Nephron (organoid): ENCODE measurements around the gene FOXO6.
A peak's percentile ranks its signal among the peaks of the same experiment; 100 is the strongest.

Source experiments
- H3K27ac Mint-ChIP-seq, 3 experiments: 2 replicates each; pipeline ENCODE4 v1.8.0; 2020; ENCODE audit warnings: mixed read lengths in 3 of 3, mild to moderate bottlenecking in 2 of 3, moderate library complexity in 1 of 3
- H3K27me3 Mint-ChIP-seq: 2 replicates; pipeline ENCODE4 v1.8.0; 2021; ENCODE audit warnings: low read depth, mild to moderate bottlenecking, moderate library complexity, mixed read lengths
- H3K36me3 Mint-ChIP-seq: 2 replicates; pipeline ENCODE4 v1.8.0; 2020; ENCODE audit warnings: low read depth, mixed read lengths
- H3K4me1 Mint-ChIP-seq: 2 replicates; pipeline ENCODE4 v1.8.0; 2020; ENCODE audit warnings: mixed read lengths
- H3K4me3 Mint-ChIP-seq, 3 experiments: 2 replicates each; pipeline ENCODE4 v1.8.0; 2020; ENCODE audit warnings: mild to moderate bottlenecking in 3 of 3, mixed read lengths in 3 of 3, moderate library complexity in 2 of 3
- H3K9me3 Mint-ChIP-seq: 2 replicates; pipeline ENCODE4 v1.8.0; 2020; ENCODE audit warnings: mixed read lengths
- TF ChIP-seq, protein P1 (sequence below), 3 experiments: fragments of 200-600 bp; sonication (generic); IDR thresholded peaks; one replicate each; pipeline ENCODE4 v1.5.0; 2021; ENCODE audit warnings: antibody characterized with exemption in 3 of 3; ENCODE audit not compliant: unreplicated experiment in 3 of 3

FOXO6 gene

DNA sequence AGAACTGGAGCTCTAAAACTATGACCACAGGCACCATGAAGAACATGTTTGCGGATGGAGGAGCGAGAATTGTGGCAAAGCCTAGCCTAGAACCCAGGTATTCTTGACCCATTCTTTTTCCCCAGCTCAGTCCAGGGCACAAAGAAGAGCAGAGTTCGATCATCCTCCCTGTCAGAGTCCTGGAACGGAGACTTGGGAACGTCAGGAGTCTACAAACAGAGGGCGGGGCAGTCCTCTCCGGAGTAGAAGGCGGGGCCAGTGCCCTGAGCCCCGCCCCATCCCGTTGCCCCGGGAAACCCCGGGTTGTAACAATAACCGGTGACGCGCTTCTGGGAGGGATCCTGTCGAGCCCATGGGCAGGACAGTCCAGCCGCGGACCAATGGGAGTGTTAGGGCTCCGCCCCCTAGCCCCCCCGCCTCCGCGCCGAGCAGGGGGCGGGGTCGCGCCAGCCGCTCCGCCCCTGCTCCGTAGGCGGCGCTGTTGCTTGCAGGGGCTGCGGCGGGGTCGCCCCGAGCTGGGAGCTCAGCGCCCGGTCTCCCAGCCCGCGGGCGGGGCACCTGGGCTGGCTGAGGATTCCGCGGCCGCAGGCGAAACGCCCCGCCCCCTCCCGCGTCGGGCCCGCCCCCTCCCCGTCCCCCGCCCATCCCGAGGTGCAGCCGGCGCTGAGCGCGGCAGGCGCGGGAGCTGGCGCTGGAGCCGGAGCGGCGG is at the start of gene FOXO6:
FOXO6 (plus strand) TSS at position 649 of the 709 bp plus-strand sequence.
- peak within 1 kb of the TSS in 2 of 3 experiments; percentile 51 to 67 for H3K27ac Mint-ChIP-seq
- no peaks in the 10 kb centered on the region for H3K9me3 Mint-ChIP-seq
- peaks cover 17% of the 10 kb centered on the region for H3K27me3 Mint-ChIP-seq
- no peaks in the 10 kb centered on the region for H3K36me3 Mint-ChIP-seq
- peaks cover 67% of the 10 kb centered on the region for H3K4me1 Mint-ChIP-seq
- TF ChIP-seq, protein P1, sequence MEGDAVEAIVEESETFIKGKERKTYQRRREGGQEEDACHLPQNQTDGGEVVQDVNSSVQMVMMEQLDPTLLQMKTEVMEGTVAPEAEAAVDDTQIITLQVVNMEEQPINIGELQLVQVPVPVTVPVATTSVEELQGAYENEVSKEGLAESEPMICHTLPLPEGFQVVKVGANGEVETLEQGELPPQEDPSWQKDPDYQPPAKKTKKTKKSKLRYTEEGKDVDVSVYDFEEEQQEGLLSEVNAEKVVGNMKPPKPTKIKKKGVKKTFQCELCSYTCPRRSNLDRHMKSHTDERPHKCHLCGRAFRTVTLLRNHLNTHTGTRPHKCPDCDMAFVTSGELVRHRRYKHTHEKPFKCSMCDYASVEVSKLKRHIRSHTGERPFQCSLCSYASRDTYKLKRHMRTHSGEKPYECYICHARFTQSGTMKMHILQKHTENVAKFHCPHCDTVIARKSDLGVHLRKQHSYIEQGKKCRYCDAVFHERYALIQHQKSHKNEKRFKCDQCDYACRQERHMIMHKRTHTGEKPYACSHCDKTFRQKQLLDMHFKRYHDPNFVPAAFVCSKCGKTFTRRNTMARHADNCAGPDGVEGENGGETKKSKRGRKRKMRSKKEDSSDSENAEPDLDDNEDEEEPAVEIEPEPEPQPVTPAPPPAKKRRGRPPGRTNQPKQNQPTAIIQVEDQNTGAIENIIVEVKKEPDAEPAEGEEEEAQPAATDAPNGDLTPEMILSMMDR (IDR thresholded peaks at IDR 0.05; ENCODE audit: unreplicated experiment in 3 of 3) = peak; percentile 63 to 82 (median 63)
- H3K4me3 Mint-ChIP-seq = peak within 1 kb of the TSS; percentile 78 to 85 (median 84)

DNA sequence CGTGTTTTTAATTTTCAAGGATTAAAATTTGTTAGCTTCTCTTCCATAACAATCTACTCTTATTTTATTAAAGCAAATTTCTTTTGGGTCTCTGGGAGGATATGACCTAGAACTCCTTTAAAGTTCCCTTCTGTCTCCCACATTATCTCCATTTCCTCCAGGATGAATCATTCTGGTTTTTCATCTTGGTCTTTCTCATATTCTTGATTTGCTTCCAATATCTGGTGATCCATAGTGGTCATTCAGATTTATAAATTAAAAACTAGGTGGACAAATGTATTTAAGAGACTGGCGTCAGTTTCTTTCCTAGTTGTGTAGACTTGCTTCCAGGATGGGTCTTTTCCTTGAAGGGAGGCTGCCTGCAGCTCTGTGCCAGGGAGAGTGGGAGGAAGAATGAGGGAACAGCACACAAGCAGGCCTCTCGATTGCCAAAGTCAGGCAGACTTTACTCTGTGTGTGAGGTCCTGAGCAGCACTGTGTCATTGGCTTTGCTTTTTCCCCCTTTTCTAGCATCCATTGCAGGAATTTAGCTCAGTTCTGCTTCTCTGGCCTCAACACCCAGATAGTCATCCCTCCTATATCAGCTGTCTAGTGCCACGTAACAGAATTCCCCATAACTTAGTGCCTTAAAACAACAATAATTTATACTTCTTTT is 48.1 kb upstream of the FOXO6 start:
- peaks cover 28% of the 10 kb centered on the region for H3K27me3 Mint-ChIP-seq
- H3K4me1 Mint-ChIP-seq = peaks cover 30% of the 10 kb centered on the region
- TF ChIP-seq, protein P1 (IDR thresholded peaks at IDR 0.05; ENCODE audit: unreplicated experiment in 3 of 3) = no peak
- H3K27ac Mint-ChIP-seq = no peak overlapping the region
- H3K4me3 Mint-ChIP-seq = no peak overlapping the region
- no peaks in the 10 kb centered on the region for H3K36me3 Mint-ChIP-seq
- peaks cover 1% of the 10 kb centered on the region for H3K9me3 Mint-ChIP-seq

DNA sequence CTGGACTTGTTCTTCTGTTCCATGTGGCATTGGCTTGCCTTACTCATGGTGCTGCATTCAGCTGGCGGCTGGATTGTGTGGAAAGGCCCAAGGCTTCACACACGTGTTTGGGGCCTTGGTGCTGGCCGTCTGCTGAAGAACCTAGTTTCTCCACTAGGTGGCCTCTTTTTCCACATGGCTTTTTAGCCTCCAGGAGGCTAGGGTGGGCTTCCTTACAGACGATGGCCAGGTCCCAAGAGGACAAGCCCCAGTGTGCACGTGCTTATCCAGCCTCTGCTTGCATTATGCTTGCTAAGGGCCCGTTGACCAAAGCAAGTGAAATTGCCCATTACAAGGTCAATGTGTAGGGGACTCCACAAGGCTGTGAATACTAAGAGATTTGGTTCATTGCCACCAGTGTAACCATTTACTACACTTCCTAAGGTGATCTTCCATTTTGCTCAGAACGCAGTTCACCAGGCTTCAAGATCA is 47.5 kb upstream of the FOXO6 start:
- Mint-ChIP-seq H3K27ac (no peak overlapping the region), H3K27me3 (peaks cover 34% of the 10 kb centered on the region), H3K36me3 (no peaks in the 10 kb centered on the region), H3K4me3 (no peak overlapping the region), H3K9me3 (no peaks in the 10 kb centered on the region), H3K4me1 (peaks cover 32% of the 10 kb centered on the region)
- TF ChIP-seq, protein P1 (IDR thresholded peaks at IDR 0.05; ENCODE audit: unreplicated experiment in 3 of 3) = peak; percentile 40 to 57 (median 49)

DNA sequence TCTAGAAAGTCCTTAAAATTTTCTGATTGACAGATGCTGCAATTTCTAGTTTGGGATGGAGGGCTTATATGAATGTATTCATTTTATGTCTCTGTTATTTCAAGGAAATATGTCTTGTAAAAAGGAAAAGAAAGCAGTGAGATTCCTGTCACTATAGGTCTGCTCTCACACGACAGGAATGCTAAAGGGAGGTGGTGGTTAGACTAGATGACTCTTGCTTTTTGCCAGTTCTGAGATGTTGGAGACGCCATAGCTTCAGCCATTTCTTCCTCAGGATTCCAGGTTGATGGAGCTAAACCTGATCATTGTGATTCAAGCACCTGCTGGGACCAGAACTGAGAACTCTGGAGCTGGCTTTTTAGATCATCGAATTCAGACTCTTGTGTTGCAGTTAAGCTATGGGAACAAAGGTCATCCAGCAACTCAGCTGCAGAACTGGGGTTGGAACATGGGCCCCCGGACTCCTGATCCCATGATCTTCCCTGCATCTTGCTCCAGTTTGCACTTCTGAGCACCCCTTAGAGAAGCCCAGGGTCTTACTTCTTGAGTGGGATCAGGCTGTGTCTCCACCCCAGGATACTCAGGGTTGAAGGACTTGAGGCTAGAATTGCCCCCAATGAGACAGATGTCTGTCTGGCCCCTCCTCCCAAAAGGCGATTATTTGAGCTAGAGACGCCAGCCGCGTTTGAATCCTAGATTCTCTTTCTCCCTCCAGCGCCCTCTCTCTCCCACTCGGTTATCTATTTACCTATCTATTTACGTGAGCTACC is 46.7 kb upstream of the FOXO6 start:
- peaks cover 35% of the 10 kb centered on the region for H3K27me3 Mint-ChIP-seq
- peaks cover 38% of the 10 kb centered on the region for H3K4me1 Mint-ChIP-seq
- peak overlapping the region in 1 of 3 experiments; percentile 2 for H3K27ac Mint-ChIP-seq
- TF ChIP-seq, protein P1 (IDR thresholded peaks at IDR 0.05; ENCODE audit: unreplicated experiment in 3 of 3) = no peak
- H3K36me3 Mint-ChIP-seq = no peaks in the 10 kb centered on the region
- H3K9me3 Mint-ChIP-seq = no peaks in the 10 kb centered on the region
- peak overlapping the region in 1 of 3 experiments; percentile 20 for H3K4me3 Mint-ChIP-seq

DNA sequence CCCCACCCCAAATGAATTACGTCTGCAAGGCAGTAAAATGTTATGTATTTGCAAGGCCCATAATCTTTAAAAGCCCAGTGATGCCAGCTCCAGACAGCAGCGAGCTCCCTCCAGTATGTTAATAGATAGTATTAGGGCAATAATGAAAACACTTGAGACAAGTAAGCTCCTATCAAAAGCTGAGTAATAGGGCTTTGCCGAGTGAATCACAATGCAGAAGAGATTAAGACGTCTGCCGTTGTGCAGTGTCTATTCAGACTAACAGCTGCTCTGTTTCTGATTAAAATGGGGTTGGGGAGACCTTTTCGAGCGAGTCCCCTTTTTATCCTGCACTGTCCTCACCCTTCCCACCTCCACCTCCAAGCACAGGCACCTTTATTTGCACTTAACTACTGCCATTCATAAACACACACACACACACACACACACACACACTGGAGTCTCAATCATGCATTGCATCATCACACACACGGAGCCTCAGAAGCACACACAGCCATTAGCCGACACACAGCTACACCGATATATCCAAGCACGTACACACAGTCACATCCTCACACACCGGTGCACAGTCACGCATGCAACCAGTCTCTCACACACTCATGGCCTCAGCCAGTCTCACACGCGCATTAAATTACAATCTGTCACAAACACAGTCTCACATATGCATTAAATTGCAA is 46.0 kb upstream of the FOXO6 start:
- H3K9me3 Mint-ChIP-seq = no peaks in the 10 kb centered on the region
- TF ChIP-seq, protein P1 (IDR thresholded peaks at IDR 0.05; ENCODE audit: unreplicated experiment in 3 of 3) = no peak
- H3K4me1 Mint-ChIP-seq = peaks cover 46% of the 10 kb centered on the region
- H3K27me3 Mint-ChIP-seq = peaks cover 36% of the 10 kb centered on the region
- H3K4me3 Mint-ChIP-seq = peak overlapping the region in 1 of 3 experiments; percentile 20
- H3K27ac Mint-ChIP-seq = peak overlapping the region; percentile 2 to 22 (median 4)
- H3K36me3 Mint-ChIP-seq = no peaks in the 10 kb centered on the region
